Mucosa of gallbladder (tissue), 1 donor: ENCODE results near the gene NAGPA. TPM values are rescaled to one million over a fixed set of nuclear protein-coding genes. Genes with fewer than 3 reads are reported as not detected.

Source experiments
- total RNA-seq: library from RNA; stranded (reverse); gene quantifications from one replicate; pipeline ENCODE4 v1.2.1, GENCODE V29; 2021
- donor health status: DM: no; HTN: no; CAD: no.

The NAGPA gene
- total RNA-seq, 1 donor from 2014 or later, result 10.7 TPM

Other genes starting within 250 kb of the NAGPA start
- not detected for gene SEPTIN12, start 245.6 kb downstream of the NAGPA start, total RNA-seq
- 194 TPM for gene SMIM22, start 238.6 kb downstream of the NAGPA start, total RNA-seq
- 71.0 TPM for gene ROGDI, start 231.3 kb downstream of the NAGPA start, total RNA-seq
- 128 TPM for gene GLYR1, start 186.6 kb downstream of the NAGPA start, total RNA-seq
- gene UBN1, start 186.5 kb downstream of the NAGPA start, total RNA-seq, result 35.3 TPM
- 62.2 TPM for gene PPL, start 96.8 kb downstream of the NAGPA start, total RNA-seq
- 0.49 TPM for gene SEC14L5, start 75.6 kb downstream of the NAGPA start, total RNA-seq
- 25.0 TPM for gene C16orf89, start 32.0 kb upstream of the NAGPA start, total RNA-seq
- gene ALG1, start 37.9 kb upstream of the NAGPA start, total RNA-seq, result 26.2 TPM
- gene EEF2KMT, start 63.9 kb upstream of the NAGPA start, total RNA-seq, result 9.8 TPM